Stomach (tissue), 9 donors: Measurements from ENCODE around the gene TBXAS1. TPM values are rescaled to one million over a fixed set of nuclear protein-coding genes. Genes with fewer than 3 reads are reported as not detected.

Experiments used
- DNase-seq, 2 donors: peaks; one replicate each; pipeline versions ENCODE4 v3.0.0 to v3.0.0-alpha.2; 2013 to 2019
- H3K27ac ChIP-seq, 5 donors: fragments of 200-600 bp in 4 of 5; sonication (generic) in 4 of 5; one replicate each; pipeline ENCODE4 v1.5.1; 2013 to 2019; ENCODE audit warnings: mild to moderate bottlenecking in 1 of 5, moderate library complexity in 1 of 5
- H3K27me3 ChIP-seq, 3 donors: fragments of 200-600 bp; sonication (generic); one replicate each; pipeline ENCODE4 v1.5.1; 2017 to 2019; ENCODE audit warnings: mixed run types in 1 of 3
- H3K36me3 ChIP-seq, 4 donors: fragments of 200-600 bp; sonication (generic); 1 replicate in 3 of 4; 2 replicates in 1 of 4; pipeline ENCODE4 v1.5.1; 2016 to 2019
- H3K4me1 ChIP-seq, 4 donors: fragments of 200-600 bp; sonication (generic); one replicate each; pipeline ENCODE4 v1.5.1; 2016 to 2019
- H3K4me3 ChIP-seq, 4 donors: fragments of 200-600 bp; sonication (generic) in 3 of 4; one replicate each; pipeline ENCODE4 v1.5.1; 2016 to 2019; ENCODE audit warnings: mild to moderate bottlenecking in 1 of 4
- H3K9me3 ChIP-seq, 4 donors: fragments of 200-600 bp; sonication (generic); one replicate each; pipeline ENCODE4 v1.5.1; 2016 to 2019
- EP300 ChIP-seq: sonication (generic); formaldehyde crosslinking; IDR thresholded peaks from one replicate; pipeline ENCODE4 v1.6.1; 2017; ENCODE audit warnings: antibody characterized with exemption
- POLR2A ChIP-seq, 4 donors: fragments of 450-650 bp; IDR thresholded peaks; one replicate each; pipeline ENCODE4 v1.6.1; 2016; ENCODE audit warnings: antibody characterized with exemption in 4 of 4, control low read depth in 2 of 4, mild to moderate bottlenecking in 1 of 4, moderate library complexity in 1 of 4
- POLR2AphosphoS5 ChIP-seq, 3 donors: sonication (generic); formaldehyde crosslinking; IDR thresholded peaks; one replicate each; pipeline ENCODE4 v1.6.1; 2016; ENCODE audit warnings: antibody characterized with exemption in 3 of 3
- WGBS, 5 donors: extraction: QIAGEN DNeasy Blood & Tissue Kit in 3 of 5; methylation state at CpG; one replicate each; pipeline versions ENCODE4 v1.1.5 to v1.1.7; 2013 to 2018; 5-methylcytosine and 5-hydroxymethylcytosine counted together
- intact Hi-C: fragments of 100-400 bp; cut with DNase I; formaldehyde crosslinking; loops from one replicate; pipeline ENCODE4 v1.15.1; 2023; ENCODE audit warnings: low total_unique reads
- polyA plus RNA-seq, 3 donors: library from polyadenylated mRNA; stranded (reverse); fragments of 200-250 nt; gene quantifications; one replicate each; pipeline ENCODE4 v1.2.3, GENCODE V29; 2013
- total RNA-seq, 5 donors: library from RNA; depleted of rRNA; stranded (reverse); fragments of >200 nt; gene quantifications; one replicate each; pipeline versions ENCODE4 v1.1.0 to v1.2.3, GENCODE V29; 2014 to 2016
- TF ChIP-seq, protein P1 (sequence below), 7 experiments: fragments of 450-650 bp in 4 of 7; fragments of 200-600 bp in 3 of 7; sonication (generic) in 3 of 7; IDR thresholded peaks; one replicate each; pipeline ENCODE4 v1.5.1; 2016 to 2019; ENCODE audit warnings: antibody characterized with exemption in 7 of 7, control low read depth in 2 of 7, mild to moderate bottlenecking in 1 of 7
- donor health status: healthy with polysubstance abuse.
- donor health status: Bipolar disorder and iron deficiency.
- donor health status: healthy.

The TBXAS1 gene
- total and polyA plus RNA-seq, 8 donors: 1.4 to 92.8 (median 15.1) TPM

- Histone ChIP-seq H3K9me3 (no peaks in the 10 kb centered on the region), H3K27ac (no peak overlapping the region), H3K27me3 (no peaks in the 10 kb centered on the region), H3K36me3 (peaks cover 0 to 20% (median 4%) of the 10 kb centered on the region in 4 donors), H3K4me3 (no peak overlapping the region), H3K4me1 (no peaks in the 10 kb centered on the region)
- intact Hi-C loops: no loop called here
- DNase-seq: no peak
- TF ChIP-seq, protein P1, sequence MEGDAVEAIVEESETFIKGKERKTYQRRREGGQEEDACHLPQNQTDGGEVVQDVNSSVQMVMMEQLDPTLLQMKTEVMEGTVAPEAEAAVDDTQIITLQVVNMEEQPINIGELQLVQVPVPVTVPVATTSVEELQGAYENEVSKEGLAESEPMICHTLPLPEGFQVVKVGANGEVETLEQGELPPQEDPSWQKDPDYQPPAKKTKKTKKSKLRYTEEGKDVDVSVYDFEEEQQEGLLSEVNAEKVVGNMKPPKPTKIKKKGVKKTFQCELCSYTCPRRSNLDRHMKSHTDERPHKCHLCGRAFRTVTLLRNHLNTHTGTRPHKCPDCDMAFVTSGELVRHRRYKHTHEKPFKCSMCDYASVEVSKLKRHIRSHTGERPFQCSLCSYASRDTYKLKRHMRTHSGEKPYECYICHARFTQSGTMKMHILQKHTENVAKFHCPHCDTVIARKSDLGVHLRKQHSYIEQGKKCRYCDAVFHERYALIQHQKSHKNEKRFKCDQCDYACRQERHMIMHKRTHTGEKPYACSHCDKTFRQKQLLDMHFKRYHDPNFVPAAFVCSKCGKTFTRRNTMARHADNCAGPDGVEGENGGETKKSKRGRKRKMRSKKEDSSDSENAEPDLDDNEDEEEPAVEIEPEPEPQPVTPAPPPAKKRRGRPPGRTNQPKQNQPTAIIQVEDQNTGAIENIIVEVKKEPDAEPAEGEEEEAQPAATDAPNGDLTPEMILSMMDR (IDR thresholded peaks at IDR 0.05): no peak
- TF ChIP-seq POLR2AphosphoS5 (IDR thresholded peaks at IDR 0.05): no peak
- TF ChIP-seq EP300: no peak
- TF ChIP-seq POLR2A (IDR thresholded peaks at IDR 0.05): no peak
- 49 to 58% (median 52%) methylated on average over 6 of the region's 6 CpGs for WGBS, 5 donors
Measured at GRCh38 chr7:139959285-139959628, 130.2 kb downstream of the TBXAS1 start.

DNA sequence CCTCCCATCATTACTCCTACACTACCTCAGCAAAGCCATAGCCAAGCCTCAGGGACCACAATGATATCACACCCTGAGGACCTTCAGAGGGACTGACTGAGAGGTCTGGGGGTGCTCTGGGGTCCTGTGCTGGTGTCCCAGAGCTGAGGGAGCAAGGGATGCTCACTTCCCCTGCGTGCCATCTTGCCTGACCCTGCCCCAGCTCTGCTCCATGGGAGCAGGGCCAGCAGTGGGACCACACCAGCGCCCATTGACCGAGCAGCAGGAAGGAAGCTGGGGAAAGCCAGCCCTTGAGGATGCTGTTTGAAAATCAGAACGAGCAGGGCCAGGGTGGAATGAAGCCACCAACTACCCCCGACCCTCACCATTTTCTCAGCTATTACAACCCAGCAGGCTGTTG is 130.7 kb downstream of the TBXAS1 start:
- TF ChIP-seq POLR2A (IDR thresholded peaks at IDR 0.05) (no peak), POLR2AphosphoS5 (IDR thresholded peaks at IDR 0.05) (no peak), EP300 (no peak)
- TF ChIP-seq, protein P1 (IDR thresholded peaks at IDR 0.05): no peak
- no peak overlapping the region for H3K4me3 ChIP-seq
- 74 to 93% (median 87%) methylated on average over 5 of the region's 5 CpGs for WGBS, 5 donors
- H3K27ac ChIP-seq: no peak overlapping the region
- intact Hi-C loops: no loop called here
- H3K27me3 ChIP-seq: no peaks in the 10 kb centered on the region
- H3K4me1 ChIP-seq: no peaks in the 10 kb centered on the region
- peaks cover 0 to 20% (median 4%) of the 10 kb centered on the region in 4 donors for H3K36me3 ChIP-seq
- DNase-seq: no peak
- no peaks in the 10 kb centered on the region for H3K9me3 ChIP-seq

- Histone ChIP-seq H3K9me3 (no peaks in the 10 kb centered on the region), H3K36me3 (peaks cover 0 to 18% (median 4%) of the 10 kb centered on the region in 4 donors), H3K4me3 (no peak overlapping the region), H3K4me1 (no peaks in the 10 kb centered on the region), H3K27me3 (no peaks in the 10 kb centered on the region), H3K27ac (no peak overlapping the region)
- intact Hi-C loops: no loop called here
- WGBS, 5 donors: 85 to 92% (median 90%) methylated on average over 6 of the region's 6 CpGs
- DNase-seq: no peak
- TF ChIP-seq, protein P1 (IDR thresholded peaks at IDR 0.05): no peak
- TF ChIP-seq POLR2A (IDR thresholded peaks at IDR 0.05) (no peak), POLR2AphosphoS5 (IDR thresholded peaks at IDR 0.05) (no peak), EP300 (no peak)
Measured at GRCh38 chr7:139960157-139960556, 131.1 kb downstream of the TBXAS1 start.

- peak in 1 of 2 donors; percentile 40 for DNase-seq
- Histone ChIP-seq H3K4me1 (no peaks in the 10 kb centered on the region), H3K9me3 (no peaks in the 10 kb centered on the region), H3K36me3 (peaks cover 0 to 11% (median 4%) of the 10 kb centered on the region in 4 donors), H3K4me3 (no peak overlapping the region), H3K27me3 (no peaks in the 10 kb centered on the region), H3K27ac (no peak overlapping the region)
- 90 to 99% (median 97%) methylated on average over 4 of the region's 4 CpGs for WGBS, 5 donors
- TF ChIP-seq EP300 (no peak), POLR2A (IDR thresholded peaks at IDR 0.05) (no peak), POLR2AphosphoS5 (IDR thresholded peaks at IDR 0.05) (no peak)
- TF ChIP-seq, protein P1 (IDR thresholded peaks at IDR 0.05): no peak
- intact Hi-C loops: no loop called here
Measured at GRCh38 chr7:139965942-139966628, 137.0 kb downstream of the TBXAS1 start.
